ENCODE results near the gene INHBA. TPM values are rescaled to one million over a fixed set of nuclear protein-coding genes. Genes with fewer than 3 reads are reported as not detected.
A peak's percentile ranks its signal among the peaks of the same experiment; 100 is the strongest.

INHBA gene
- total RNA-seq, 1 donor from 2014 or later, result 2.1 TPM

DNA sequence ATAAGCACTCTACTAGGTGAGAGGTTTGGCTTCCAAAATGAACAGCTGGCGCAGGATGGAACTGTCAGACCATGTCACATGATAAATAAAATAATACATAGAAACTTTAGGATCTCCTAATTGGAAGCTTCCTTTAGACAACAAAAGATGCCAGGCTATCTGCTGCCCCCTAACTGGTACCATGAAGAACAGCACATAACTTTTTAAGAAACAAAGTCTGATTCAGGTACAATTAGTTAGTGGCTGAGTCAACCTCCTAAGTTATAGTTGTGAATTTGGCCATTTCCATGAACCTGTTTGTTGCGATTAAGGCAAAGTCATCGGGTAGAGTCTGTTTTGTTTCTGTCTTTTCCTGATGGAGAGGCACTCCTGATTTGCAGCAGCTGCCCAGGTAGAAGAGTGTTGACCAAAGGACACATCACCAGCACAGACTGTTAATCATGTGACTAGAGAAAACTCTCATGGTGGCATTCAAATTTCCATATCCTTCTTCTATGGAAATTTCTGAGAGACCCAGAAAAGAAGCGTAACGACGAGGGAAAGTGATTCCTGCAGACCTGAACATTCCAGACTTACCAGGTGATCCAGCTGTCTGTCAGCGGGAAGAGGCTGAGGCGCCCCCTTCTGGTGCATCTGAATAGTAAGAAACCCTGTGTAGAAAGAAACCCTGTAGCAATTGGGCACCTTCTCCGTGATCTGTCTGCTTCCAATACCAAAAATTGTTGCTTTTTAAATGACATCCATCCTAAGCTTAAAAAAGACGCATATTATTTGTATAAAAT is 8.6 kb upstream of the INHBA start:
- DNase-seq (ENCODE audit: low read depth), result no peak

DNA sequence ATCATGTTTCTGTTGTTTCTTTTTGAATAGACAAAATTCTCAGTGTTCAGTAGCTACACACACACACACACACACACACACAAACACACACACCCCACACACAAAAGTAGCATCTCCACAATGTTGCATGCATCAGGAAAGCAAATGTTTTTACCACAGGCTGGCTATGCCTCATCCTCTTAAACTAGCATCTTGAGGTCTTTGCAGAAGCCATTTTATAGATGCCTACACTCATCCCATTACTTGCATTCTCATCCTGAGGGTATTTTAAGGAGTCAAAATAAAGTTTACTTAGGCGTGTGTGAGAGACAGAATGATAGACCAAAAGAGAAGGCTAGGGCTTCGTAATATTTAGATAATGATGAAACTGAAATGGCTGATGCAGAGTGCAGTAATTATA is 7.9 kb upstream of the INHBA start:
- no peak for DNase-seq (ENCODE audit: low read depth)

GRCh38 chr7:41709621-41710020 is 6.7 kb upstream of the INHBA start:
- no peak for DNase-seq (ENCODE audit: low read depth)

DNA sequence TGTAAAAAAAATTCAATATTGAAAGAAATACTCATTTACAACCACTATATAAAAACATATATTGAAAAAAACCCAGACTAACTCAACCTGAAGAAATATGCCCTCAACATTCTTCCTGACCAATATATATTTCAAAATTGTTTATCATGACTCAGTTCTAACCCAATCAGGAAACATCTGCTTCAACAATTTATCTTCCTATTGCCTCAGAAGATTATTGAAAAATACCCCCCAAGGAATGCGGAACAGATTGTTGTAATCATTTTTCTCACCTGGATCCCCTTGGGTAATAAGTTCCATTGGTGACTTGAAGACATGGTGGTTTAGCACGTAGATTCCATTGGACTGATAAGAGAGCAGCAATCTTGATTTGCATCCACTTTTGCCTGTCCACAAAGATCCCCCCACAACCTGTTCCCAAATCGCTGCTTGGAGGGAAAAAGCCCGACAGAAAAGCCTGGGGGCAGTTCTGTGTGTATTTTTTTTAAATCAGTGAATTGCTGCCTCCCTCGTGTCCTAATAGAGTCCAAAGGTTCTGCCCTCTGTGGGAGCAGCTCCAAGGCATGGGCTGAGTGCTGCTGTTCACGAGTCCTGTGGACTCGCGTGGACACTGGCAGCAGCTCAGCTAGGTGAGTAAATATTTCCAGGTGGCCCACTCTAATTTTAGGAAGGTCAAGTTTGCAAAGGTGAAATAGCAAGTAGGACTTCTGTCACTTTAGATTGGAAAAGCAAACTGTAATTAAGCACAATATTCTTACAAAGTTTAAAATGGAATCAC is 5.9 kb upstream of the INHBA start:
- no peak for DNase-seq (ENCODE audit: low read depth)

DNA sequence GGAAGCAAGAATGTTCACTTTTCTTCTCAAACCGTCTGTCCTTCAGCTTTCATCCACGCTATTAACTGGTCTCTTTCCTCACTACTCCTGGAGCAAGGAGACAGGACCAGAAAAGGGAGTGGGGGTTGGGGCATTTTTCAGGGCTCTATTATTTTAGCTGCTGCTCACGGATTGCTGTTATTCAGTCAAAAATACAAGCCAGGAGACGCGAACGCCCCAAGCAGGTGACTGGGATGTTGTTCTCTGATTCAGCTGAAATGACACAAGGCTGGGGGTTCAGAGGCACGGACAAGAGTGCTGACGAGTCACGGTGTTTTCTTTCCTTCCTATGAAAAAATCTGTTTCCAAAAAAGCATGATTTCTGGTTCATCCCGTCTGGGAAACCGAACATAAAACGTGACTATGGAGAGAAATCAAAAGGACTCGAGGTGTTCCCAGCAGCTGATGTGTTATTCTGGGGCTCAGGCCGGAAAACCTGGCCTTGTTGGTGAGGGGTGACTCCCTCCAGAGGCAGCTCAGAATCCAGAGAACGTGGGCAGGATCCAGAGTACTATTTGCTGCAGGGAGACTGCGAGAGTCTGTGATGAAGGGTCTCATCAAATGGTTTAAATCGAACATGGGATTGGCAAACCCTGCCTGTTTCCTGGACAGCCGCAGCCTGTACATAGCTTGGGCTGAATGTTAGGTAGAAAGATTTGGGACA is 3.5 kb upstream of the INHBA start:
- DNase-seq (ENCODE audit: low read depth), result no peak

DNA sequence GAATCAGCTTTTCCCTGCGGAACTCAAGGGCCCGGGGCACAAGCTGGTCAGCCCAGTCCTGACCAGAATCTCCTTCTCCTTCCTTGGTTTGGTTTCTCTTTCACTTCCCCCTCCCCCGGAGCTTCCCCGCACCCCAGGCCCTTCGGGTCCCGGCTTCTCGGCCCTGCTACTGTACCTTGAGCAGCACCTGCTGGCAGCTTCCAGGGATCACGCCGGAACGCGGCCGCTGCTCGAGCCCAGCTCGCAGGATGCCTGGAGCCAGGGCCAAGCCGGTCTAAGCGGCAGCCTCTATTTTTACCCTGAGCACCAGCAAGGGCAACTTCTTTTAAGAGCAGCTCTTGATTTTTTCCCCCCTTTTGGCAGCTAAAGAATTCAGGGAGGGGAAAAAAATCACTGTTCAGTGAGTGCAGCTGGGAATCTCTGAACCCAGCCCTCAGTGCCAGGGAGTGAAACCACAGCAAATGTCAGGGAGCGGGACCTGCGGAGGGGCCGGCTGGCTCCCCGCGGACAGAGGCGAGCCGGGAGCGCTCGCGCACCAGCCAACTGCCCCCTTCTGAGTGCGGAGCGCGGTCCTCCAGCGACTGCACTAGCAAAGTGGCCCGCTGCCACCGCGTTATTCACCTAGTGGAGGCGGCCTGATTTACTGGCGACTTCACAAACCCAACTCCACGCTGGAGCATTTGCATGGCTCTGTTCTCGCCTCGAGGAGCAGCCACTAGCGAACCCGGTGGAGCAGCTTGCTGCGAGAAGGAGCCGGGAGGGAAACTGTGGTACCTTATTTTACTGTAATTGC is 2.4 kb upstream of the INHBA start:
- peak; percentile 79 for DNase-seq (ENCODE audit: low read depth)

DNA sequence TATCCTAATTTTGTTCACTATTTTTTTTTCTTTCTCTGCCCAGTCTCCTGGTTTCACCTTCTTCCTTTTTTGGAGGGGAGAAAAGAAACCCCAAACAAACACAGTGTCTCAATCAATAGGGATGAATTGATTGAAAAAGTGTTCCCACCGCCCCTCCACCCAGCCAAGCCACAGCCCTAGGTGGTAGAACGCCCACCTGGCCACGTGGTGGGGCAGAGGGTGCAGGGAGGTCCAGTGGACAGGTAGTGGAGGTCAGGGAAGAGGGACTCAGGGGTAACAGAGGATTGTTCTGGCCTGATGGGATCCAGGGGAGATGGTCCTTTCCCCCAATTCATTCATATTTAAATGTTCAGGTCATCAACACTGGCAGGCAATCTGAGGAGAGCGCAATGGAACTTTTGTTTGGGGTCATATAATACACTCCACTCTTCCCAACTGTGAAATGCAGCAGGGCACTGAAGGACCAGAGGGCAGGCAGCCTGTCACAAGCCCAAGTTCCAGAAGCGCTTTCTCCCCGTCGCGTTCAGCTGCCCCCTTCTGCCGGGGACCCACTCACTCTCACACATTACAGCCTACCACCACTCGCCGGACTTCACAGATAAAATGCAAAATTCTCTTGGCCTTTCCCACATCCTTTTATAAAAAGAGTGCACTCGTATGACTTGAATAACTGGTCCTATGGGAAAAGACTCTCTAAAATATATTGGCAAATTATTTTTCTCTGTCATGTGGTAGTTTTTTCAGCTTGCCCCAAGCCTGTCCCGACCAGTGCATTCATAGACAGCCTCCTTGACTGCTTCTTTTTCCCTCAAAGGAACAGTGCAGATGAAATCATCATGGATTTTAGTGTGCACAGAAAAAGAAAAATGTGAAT is 1.6 kb downstream of the INHBA start:
- DNase-seq (ENCODE audit: low read depth), result no peak

DNA sequence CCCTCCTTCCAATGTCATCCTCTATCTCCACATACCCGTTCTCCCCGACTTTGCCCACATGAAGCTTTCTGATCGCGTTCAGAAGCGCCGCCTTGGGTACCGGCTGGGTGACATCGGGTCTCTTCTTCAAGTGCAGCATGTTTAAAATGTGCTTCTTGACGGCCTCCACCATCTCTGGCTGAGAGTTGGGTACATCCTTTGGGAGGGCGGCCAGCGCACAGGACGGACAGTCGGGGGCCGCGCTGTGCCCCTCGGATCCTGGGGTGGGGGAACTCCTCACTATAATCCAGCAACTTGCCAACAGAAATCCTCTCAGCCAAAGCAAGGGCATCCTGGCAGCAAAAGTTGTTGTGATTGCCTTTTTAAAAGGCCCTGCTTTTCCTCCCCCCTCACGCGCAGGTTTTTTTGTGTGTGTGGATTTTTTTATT is 2.8 kb downstream of the INHBA start:
- no peak for DNase-seq (ENCODE audit: low read depth)

- no peak for DNase-seq (ENCODE audit: low read depth)
Measured at GRCh38 chr7:41699516-41699915, 3.4 kb downstream of the INHBA start.

DNA sequence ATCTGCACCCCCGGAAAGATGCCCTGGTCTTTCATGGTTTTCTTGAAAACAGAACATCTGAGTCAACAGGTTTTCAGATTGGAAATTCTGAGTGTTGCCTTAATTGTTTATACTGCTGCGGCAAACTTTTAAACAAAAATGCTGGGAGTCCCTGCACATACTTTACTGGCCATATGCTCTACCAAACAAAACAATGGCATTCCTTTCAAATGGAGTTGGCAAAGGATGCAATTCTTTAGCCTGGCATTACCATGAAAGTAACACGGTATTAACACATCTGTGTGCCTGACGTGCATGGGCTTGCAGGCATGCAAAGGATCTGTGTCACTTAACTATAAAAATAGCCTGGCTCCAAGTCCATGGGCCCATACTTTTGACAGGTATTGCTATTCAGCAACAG is 4.2 kb downstream of the INHBA start:
- no peak for DNase-seq (ENCODE audit: low read depth)

- DNase-seq (ENCODE audit: low read depth), result no peak
Measured at GRCh38 chr7:41698114-41698513, 4.8 kb downstream of the INHBA start.

DNA sequence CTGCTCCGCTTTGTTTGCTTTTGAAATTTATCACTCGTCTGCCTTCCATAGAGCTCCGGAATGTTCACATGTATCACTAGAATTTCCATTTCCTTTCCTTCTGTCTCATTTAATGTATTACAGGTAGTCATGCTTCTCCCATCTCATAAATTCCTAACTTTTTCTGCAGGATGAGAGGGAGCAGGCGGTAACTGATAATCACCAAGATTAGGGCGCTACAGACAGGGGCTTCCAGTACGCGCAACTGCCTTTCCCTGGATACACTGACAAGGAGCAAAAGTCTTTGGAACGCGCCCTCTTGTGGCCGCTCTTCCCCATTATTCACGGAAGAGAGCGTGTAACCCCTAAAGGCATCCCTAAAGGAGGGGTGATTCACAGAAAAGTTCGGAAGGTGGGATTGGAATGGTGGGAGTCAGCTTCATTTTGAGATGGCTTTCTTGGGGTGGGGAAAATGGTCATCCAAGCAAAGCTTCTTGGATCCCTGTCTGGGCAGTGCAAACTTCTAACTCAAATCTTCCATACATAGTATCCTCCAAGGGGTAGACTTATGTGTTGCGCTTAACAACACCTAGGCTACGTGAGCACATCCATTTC is 6.5 kb downstream of the INHBA start:
- DNase-seq (ENCODE audit: low read depth), result no peak

DNA sequence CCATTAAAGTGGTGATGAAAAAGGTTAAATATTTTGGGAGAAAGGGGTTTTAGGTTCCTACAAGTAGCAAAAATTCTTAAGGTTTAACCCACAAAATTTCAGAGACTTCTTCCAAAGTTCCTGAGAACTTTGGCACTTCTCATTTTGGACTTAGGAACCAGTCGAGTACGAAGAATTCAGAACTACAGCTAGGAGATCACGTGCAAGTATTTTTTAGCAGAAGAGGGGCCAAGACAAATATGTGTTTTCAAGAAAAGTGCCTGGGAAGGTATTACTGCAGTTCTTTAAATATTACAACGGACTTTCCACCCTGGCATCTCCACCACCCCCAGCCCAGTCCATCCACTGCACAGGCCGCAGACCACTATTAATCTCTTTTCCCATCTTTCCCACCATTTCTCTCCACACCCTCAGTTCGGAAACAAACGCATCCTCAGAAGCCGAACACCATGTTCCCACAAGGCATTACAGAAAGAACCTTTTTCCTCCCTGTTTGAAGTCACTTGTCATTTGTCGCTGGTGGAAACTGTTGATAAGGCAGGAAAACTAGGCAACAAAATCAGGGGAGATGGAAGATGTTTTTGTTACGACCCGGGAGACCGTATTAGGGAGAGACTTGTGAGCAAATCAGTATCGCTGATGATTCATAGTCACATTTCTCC is 7.1 kb downstream of the INHBA start:
- peak; percentile 88 for DNase-seq (ENCODE audit: low read depth)

DNA sequence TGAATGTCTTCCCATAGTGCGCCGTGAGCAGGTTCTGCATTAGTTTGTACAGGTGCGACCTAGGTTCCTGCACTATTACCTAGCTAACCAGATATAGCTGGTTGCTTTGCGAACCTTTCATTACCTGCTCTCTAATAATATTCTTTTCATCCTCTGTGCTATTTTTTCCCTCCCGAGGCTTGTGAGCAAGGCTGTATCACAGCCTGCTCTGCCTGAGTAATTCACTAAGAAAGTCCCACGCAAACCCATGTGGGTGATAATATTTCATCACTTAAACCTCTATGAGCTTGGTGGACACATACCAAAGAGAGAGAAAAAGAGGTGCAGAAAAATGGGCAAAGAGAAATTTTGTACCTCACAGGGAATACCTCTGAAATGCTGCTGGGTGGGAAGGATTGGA is 8.4 kb downstream of the INHBA start:
- peak; percentile 42 for DNase-seq (ENCODE audit: low read depth)

GRCh38 chr7:41693150-41693997 is 9.5 kb downstream of the INHBA start:
- peak; percentile 81 for DNase-seq (ENCODE audit: low read depth)

DNA sequence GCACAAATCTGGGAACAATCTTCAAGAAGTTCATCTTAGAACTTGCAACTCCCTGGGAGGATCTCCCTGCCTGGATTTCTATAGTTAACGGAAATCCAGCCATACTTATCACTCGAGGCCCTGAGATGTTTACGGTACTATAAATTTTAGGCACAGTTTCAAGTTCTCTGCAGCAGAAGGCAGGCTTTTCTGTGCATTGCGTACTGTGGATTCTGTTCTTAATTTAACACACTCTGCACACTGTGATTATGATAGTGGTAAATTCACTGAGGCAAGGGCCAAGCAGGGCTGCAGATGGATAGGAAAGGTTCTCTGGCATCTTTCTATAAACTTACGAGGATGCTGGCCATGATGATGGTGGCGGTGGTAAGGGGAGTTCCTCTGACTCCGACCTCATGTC is 10.6 kb downstream of the INHBA start:
- DNase-seq (ENCODE audit: low read depth), result no peak

GRCh38 chr7:41691286-41692190 is 11.4 kb downstream of the INHBA start:
- DNase-seq (ENCODE audit: low read depth), result peak; percentile 35

- DNase-seq (ENCODE audit: low read depth), result no peak
Measured at GRCh38 chr7:41689815-41690214, 13.1 kb downstream of the INHBA start.
